ENCODE data around the gene SLC35C1.

GRCh38 chr11:45765107-45765668 lies 39.8 kb upstream of the SLC35C1 start:
- TF ChIP-seq POLR2AphosphoS5 (IDR thresholded peaks at IDR 0.05; ENCODE audit: low read depth, low read length) (no peak), FOXP2 (optimal IDR thresholded peaks at IDR 0.05; ENCODE audit: borderline replicate concordance, extremely low read depth, extremely low read length, insufficient read depth) (no peak), TAF1 (IDR thresholded peaks at IDR 0.05; ENCODE audit: borderline replicate concordance, insufficient read depth, low read length) (no peak), SIN3A (IDR thresholded peaks at IDR 0.05; ENCODE audit: borderline replicate concordance, insufficient read depth, low read length) (no peak)
